HCT116 (cell line): Measurements from ENCODE around the gene DGAT2. TPM values are rescaled to one million over a fixed set of nuclear protein-coding genes. Genes with fewer than 3 reads are reported as not detected.

Experiments used
- ATAC-seq: fragments of 200-7000 bp; cut with Tn5 transposase; 2 replicates; pipeline ENCODE4 v1.9.1; 2020; ENCODE audit warnings: mild to moderate bottlenecking, moderate library complexity
- BruUV-seq: library from RNA; stranded (reverse); fragments of 400-500 nt; replicated peaks from 2 replicates; lab custom pipeline; 2021; lab: Mats Ljungman, UMichigan
- CTCF ChIA-PET: fragments of 300-600 bp; sonication (Branson Sonifier 250); formaldehyde crosslinking; loops from one replicate; lab custom pipeline; 2021; ENCODE audit warnings: antibody characterized with exemption; lab: Charles Lee
- POLR2A ChIA-PET: fragments of 300-600, 350-600 bp; sonication (Branson Sonifier 250); formaldehyde crosslinking; loops from one replicate; lab custom pipeline; 2021; ENCODE audit warnings: antibody characterized with exemption; lab: Charles Lee
- RAD21 ChIA-PET, 2 experiments: fragments of 300-600 bp; sonication (Branson Sonifier 250); formaldehyde crosslinking; loops; one replicate each; lab custom pipeline; 2023; ENCODE audit warnings: low total read pairs in 2 of 2; ENCODE audit not compliant: uncharacterized antibody in 2 of 2, unreplicated experiment in 2 of 2, low non-redundant PET in 1 of 2; lab: Charles Lee
- DNase-seq: peaks from one replicate; pipeline ENCODE4 v3.0.0-alpha.2; 2010; ENCODE audit warnings: low read depth, low spot score
- H2AFZ ChIP-seq: fragments of 200-600 bp; shearing (Covaris generic), sonication (generic); 2 replicates; pipeline ENCODE4 v1.6.1; 2017; ENCODE audit warnings: low read depth, mixed run types, mixed read lengths, antibody characterized with exemption, low read length; ENCODE audit not compliant: poor library complexity, severe bottlenecking
- H3K27ac ChIP-seq: 2 replicates; pipeline ENCODE4 v1.5.1; 2012; ENCODE audit warnings: low read depth, low read length
- H3K27me3 ChIP-seq: fragments of 200-600 bp; sonication (generic); 2 replicates; pipeline ENCODE4 v1.6.1; 2016; ENCODE audit warnings: mixed run types, low read length, mixed read lengths; ENCODE audit not compliant: insufficient read depth
- H3K36me3 ChIP-seq, 2 experiments: fragments of 200-500 bp in 1 of 2; fragments of 200-600 bp in 1 of 2; sonication (Bioruptor generic) in 1 of 2; sonication (generic) in 1 of 2; 2 replicates each; pipeline versions ENCODE4 v1.5.1 to v1.6.1; 2014 to 2016; ENCODE audit warnings: low read length in 2 of 2, inconsistent platforms in 1 of 2, mixed read lengths in 1 of 2, mixed run types in 1 of 2; ENCODE audit not compliant: insufficient read depth in 2 of 2, control insufficient read depth in 1 of 2
- H3K4me1 ChIP-seq, 2 experiments: fragments of 200-600 bp in 1 of 2; sonication (generic) in 1 of 2; 2 replicates each; pipeline versions ENCODE4 v1.5.1 to v1.6.1; 2012 to 2017; ENCODE audit warnings: low read length in 2 of 2, inconsistent platforms in 1 of 2, mild to moderate bottlenecking in 1 of 2, mixed read lengths in 1 of 2, mixed run types in 1 of 2, moderate library complexity in 1 of 2; ENCODE audit not compliant: insufficient read depth in 2 of 2, control insufficient read depth in 1 of 2
- H3K4me2 ChIP-seq: fragments of 200-600 bp; sonication (generic); 2 replicates; pipeline ENCODE4 v1.6.1; 2017; ENCODE audit warnings: mixed run types, low read length, mixed read lengths
- H3K4me3 ChIP-seq, 2 experiments: fragments of 200-600 bp in 1 of 2; sonication (generic) in 1 of 2; replicated peaks in 1 of 2; 2 replicates each; pipeline ENCODE4 v1.5.1; 2011 to 2016; ENCODE audit warnings: low read length in 2 of 2, control low read depth in 1 of 2, low read depth in 1 of 2, mild to moderate bottlenecking in 1 of 2, mixed read lengths in 1 of 2, mixed run types in 1 of 2
- H3K79me2 ChIP-seq: fragments of 200-600 bp; sonication (generic); 2 replicates; pipeline ENCODE4 v1.6.1; 2017; ENCODE audit warnings: mild to moderate bottlenecking, mixed run types, low read length, moderate library complexity, mixed read lengths; ENCODE audit not compliant: insufficient read depth
- H3K9ac ChIP-seq: fragments of 200-600 bp; sonication (generic); 2 replicates; pipeline ENCODE4 v1.6.1; 2016; ENCODE audit warnings: low read length, mixed read lengths
- H3K9me2 ChIP-seq: fragments of 200-600 bp; sonication (generic), shearing (Covaris generic); 2 replicates; pipeline ENCODE4 v1.6.1; 2017; ENCODE audit warnings: mixed run types, mild to moderate bottlenecking, moderate library complexity; ENCODE audit not compliant: insufficient read depth
- H3K9me3 ChIP-seq, 2 experiments: fragments of 200-500 bp in 1 of 2; fragments of 200-600 bp in 1 of 2; sonication (Bioruptor generic) in 1 of 2; sonication (generic) in 1 of 2; 2 replicates each; pipeline ENCODE4 v1.6.1; 2014 to 2017; ENCODE audit warnings: low read length in 2 of 2, mixed read lengths in 2 of 2, inconsistent platforms in 1 of 2, low read depth in 1 of 2, mild to moderate bottlenecking in 1 of 2, mixed run types in 1 of 2, moderate library complexity in 1 of 2; ENCODE audit not compliant: control insufficient read depth in 1 of 2, insufficient read depth in 1 of 2
- H4K20me1 ChIP-seq: fragments of 200-600 bp; sonication (generic), shearing (Covaris generic); 2 replicates; pipeline ENCODE4 v1.6.1; 2017; ENCODE audit warnings: mixed run types, mild to moderate bottlenecking, moderate library complexity; ENCODE audit not compliant: insufficient read depth
- ELF1 ChIP-seq: IDR thresholded peaks from 2 replicates; pipeline ENCODE4 v1.6.1; 2012; ENCODE audit warnings: low read depth, borderline replicate concordance
- JUND ChIP-seq: IDR thresholded peaks from 2 replicates; pipeline ENCODE4 v1.6.1; 2012
- POLR2A ChIP-seq: IDR thresholded peaks from 2 replicates; pipeline ENCODE4 v1.7.0; 2011; ENCODE audit warnings: borderline replicate concordance; ENCODE audit not compliant: insufficient read depth, insufficient read length; ENCODE audit errors: extremely low read depth
- POLR2AphosphoS5 ChIP-seq: IDR thresholded peaks from 2 replicates; pipeline ENCODE4 v1.6.1; 2011; ENCODE audit warnings: mild to moderate bottlenecking, low read depth, low read length, moderate library complexity
- SIN3A ChIP-seq: IDR thresholded peaks from 2 replicates; pipeline ENCODE4 v1.6.1; 2012; ENCODE audit warnings: low read depth
- SRF ChIP-seq: IDR thresholded peaks from 2 replicates; pipeline ENCODE4 v1.6.1; 2012; ENCODE audit warnings: low read depth
- YY1 ChIP-seq: IDR thresholded peaks from 2 replicates; pipeline ENCODE4 v1.6.1; 2011; ENCODE audit warnings: low read length, low read depth, moderate library complexity, mild to moderate bottlenecking; ENCODE audit not compliant: insufficient replicate concordance; ENCODE audit errors: extremely low read depth
- ZFX ChIP-seq: fragments of 450-650 bp; IDR thresholded peaks from 2 replicates; pipeline ENCODE4 v1.6.1; 2017
- intact Hi-C: fragments of 100-400 bp; cut with micrococcal nuclease; formaldehyde crosslinking; loops from 2 replicates; pipeline ENCODE4 v1.10.0; 2022
- total RNA-seq: library from RNA; stranded (reverse); gene quantifications from one replicate; pipeline ENCODE4 v1.2.1, GENCODE V29; 2021; ENCODE audit not compliant: unreplicated experiment
- TF ChIP-seq, protein P1 (sequence below): IDR thresholded peaks from 2 replicates; pipeline ENCODE4 v1.6.1; 2012
- TF ChIP-seq, protein P2 (sequence below): IDR thresholded peaks from 2 replicates; pipeline ENCODE4 v1.6.1; 2012; ENCODE audit warnings: low read depth
- TF ChIP-seq, protein P3 (sequence below): IDR thresholded peaks from 2 replicates; pipeline ENCODE4 v1.6.1; 2011; ENCODE audit warnings: mild to moderate bottlenecking, low read length, moderate library complexity; ENCODE audit not compliant: insufficient replicate concordance; ENCODE audit errors: extremely low read depth

Gene DGAT2
- total RNA-seq, 1 experiment from 2014 or later, result 2.4 TPM

DNA sequence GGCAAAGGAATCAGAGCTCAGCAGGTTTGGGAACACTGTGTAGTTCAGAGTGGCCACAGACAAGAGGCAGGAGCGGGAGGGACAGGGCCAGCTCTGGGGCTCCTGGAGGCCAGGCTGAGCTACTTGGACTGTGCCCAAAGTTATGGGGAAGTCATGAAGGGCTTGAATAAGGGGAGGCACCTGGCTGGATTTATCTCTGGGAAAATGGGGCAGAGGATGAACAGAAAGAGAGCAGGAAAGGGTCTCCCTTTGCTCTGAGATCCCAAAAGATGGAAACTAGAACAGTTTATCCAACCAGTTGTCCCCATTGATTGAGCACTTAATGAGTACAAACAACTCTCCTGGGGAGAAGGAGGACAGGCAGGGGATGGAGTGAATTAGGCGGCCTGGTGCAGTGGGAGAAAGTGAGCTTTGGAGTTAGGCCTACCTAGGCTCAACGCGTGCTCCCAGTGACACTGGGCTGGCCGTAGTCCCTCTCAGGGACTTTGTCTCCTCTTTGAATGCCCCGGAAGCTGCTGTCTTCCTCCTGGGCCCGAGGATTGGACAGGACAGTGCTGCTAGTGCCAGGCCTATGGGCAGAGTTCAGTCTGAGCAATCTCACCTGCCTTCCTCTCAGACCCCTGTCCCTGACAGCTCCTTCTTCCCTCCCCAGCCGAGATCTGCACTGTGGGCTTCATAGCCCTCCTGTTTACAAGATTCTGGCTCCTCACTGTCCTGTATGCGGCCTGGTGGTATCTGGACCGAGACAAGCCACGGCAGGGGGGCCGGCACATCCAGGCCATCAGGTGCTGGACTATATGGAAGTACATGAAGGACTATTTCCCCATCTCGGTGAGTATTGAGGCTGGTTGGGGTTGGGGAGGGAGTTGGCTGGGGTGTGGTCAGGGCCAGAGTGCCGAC lies 49.0 kb upstream of the DGAT2 start:
- Histone ChIP-seq H2AFZ (no peak overlapping the region), H3K4me3 (no peak overlapping the region), H3K27me3 (no peaks in the 10 kb centered on the region), H3K9ac (no peak overlapping the region), H3K9me2 (no peaks in the 10 kb centered on the region), H3K4me2 (no peak overlapping the region), H3K36me3 (no peaks in the 10 kb centered on the region), H4K20me1 (no peaks in the 10 kb centered on the region), H3K27ac (no peak overlapping the region), H3K9me3 (no peaks in the 10 kb centered on the region), H3K79me2 (no peaks in the 10 kb centered on the region), H3K4me1 (peaks cover 0 to 4% of the 10 kb centered on the region in 2 experiments; a peak in 1 of 4 replicates)
- no TSS peak for BruUV-seq
- intact Hi-C loops, result no loop called here
- TF ChIP-seq, protein P1, sequence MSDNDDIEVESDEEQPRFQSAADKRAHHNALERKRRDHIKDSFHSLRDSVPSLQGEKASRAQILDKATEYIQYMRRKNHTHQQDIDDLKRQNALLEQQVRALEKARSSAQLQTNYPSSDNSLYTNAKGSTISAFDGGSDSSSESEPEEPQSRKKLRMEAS, result no peak
- TF ChIP-seq POLR2A, result no peak
- TF ChIP-seq YY1, result no peak
- no peak for TF ChIP-seq JUND
- TF ChIP-seq, protein P2, sequence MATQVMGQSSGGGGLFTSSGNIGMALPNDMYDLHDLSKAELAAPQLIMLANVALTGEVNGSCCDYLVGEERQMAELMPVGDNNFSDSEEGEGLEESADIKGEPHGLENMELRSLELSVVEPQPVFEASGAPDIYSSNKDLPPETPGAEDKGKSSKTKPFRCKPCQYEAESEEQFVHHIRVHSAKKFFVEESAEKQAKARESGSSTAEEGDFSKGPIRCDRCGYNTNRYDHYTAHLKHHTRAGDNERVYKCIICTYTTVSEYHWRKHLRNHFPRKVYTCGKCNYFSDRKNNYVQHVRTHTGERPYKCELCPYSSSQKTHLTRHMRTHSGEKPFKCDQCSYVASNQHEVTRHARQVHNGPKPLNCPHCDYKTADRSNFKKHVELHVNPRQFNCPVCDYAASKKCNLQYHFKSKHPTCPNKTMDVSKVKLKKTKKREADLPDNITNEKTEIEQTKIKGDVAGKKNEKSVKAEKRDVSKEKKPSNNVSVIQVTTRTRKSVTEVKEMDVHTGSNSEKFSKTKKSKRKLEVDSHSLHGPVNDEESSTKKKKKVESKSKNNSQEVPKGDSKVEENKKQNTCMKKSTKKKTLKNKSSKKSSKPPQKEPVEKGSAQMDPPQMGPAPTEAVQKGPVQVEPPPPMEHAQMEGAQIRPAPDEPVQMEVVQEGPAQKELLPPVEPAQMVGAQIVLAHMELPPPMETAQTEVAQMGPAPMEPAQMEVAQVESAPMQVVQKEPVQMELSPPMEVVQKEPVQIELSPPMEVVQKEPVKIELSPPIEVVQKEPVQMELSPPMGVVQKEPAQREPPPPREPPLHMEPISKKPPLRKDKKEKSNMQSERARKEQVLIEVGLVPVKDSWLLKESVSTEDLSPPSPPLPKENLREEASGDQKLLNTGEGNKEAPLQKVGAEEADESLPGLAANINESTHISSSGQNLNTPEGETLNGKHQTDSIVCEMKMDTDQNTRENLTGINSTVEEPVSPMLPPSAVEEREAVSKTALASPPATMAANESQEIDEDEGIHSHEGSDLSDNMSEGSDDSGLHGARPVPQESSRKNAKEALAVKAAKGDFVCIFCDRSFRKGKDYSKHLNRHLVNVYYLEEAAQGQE, result no peak
- TF ChIP-seq, protein P3, sequence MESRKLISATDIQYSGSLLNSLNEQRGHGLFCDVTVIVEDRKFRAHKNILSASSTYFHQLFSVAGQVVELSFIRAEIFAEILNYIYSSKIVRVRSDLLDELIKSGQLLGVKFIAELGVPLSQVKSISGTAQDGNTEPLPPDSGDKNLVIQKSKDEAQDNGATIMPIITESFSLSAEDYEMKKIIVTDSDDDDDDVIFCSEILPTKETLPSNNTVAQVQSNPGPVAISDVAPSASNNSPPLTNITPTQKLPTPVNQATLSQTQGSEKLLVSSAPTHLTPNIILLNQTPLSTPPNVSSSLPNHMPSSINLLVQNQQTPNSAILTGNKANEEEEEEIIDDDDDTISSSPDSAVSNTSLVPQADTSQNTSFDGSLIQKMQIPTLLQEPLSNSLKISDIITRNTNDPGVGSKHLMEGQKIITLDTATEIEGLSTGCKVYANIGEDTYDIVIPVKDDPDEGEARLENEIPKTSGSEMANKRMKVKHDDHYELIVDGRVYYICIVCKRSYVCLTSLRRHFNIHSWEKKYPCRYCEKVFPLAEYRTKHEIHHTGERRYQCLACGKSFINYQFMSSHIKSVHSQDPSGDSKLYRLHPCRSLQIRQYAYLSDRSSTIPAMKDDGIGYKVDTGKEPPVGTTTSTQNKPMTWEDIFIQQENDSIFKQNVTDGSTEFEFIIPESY, result no peak
- TF ChIP-seq SRF, result no peak
- no peak for TF ChIP-seq ZFX
- TF ChIP-seq POLR2AphosphoS5, result no peak
- no peak for TF ChIP-seq ELF1
- TF ChIP-seq SIN3A, result no peak
- DNase-seq, result no peak
- RAD21 ChIA-PET, result no interaction called here
- POLR2A ChIA-PET, result no interaction called here
- ATAC-seq, result no peak
- CTCF ChIA-PET, result interaction anchor here (0.8 to 1.3 kb wide), 2 partner anchors 13 to 14 kb away, joined by 3 to 5 read pairs; no protein-coding TSS in a partner anchor
